Measurements from ENCODE around the gene SLC2A8.

- TF ChIP-seq FOXK1 (CRISPR knock-in tag; IDR thresholded peaks at IDR 0.05) (no peak), TEAD4 (CRISPR knock-in tag; IDR thresholded peaks at IDR 0.05) (no peak), CTCF (IDR thresholded peaks at IDR 0.05) (no peak)
Measured at GRCh38 chr9:127388037-127388855, 8.7 kb upstream of the SLC2A8 start.

Measured in WTC11 (cell line).